Transverse colon (tissue), 3 donors: ENCODE data around the gene PDE4D.

Experiments used
- CTCF ChIP-seq, 5 experiments: fragments of 200-600 bp in 3 of 5; fragments of 450-650 bp in 2 of 5; sonication (generic) in 3 of 5; IDR thresholded peaks; 1 replicate in 2 of 5; 2 replicates in 3 of 5; pipeline ENCODE4 v1.5.1; 2016 to 2017; ENCODE audit warnings: antibody characterized with exemption in 5 of 5, inconsistent platforms in 3 of 5, mild to moderate bottlenecking in 2 of 5, moderate library complexity in 1 of 5
- EP300 ChIP-seq: sonication (generic); formaldehyde crosslinking; IDR thresholded peaks from one replicate; pipeline ENCODE4 v1.6.1; 2017; ENCODE audit warnings: antibody characterized with exemption, low read depth
- POLR2A ChIP-seq: fragments of 450-650 bp; IDR thresholded peaks from one replicate; pipeline ENCODE4 v1.6.1; 2016; ENCODE audit warnings: antibody characterized with exemption, mild to moderate bottlenecking, moderate library complexity

DNA sequence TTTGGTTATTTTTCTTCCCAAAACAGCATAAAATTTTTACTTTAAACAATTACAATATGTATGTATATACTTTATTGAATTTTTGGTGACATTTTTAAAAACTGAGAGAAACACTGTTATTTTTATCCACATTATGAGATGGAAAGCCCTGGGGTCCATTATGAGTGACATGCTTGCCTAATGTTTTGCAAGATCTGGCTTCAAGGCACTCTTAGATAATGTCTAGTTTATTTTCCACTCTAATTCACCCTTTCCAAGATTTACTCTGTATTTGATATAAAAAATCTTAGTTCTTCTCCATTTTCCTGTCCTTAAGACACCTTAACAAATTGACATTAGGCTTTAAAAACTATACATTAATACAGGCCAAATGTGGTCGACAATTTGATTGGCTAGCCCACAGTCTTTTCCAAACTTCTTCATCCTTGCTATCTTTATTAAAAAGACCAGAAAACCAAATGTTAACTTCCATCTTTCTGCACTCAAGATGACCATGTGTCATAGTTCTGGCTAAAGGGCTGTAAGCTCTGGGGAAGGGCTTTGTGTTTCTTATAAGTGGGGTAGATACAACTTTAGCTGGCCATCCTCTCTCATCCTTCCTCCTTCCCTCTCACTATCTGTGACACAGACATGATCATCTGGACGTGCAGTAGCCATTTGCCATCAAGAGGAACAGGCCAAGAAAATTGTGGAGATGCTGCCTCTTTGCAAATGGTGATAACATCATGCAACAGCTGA, 561.1 kb downstream of the PDE4D start:
- TF ChIP-seq POLR2A (no peak), EP300 (no peak), CTCF (IDR thresholded peaks at IDR 0.05) (no peak)
